GM12892 (cell line): ENCODE results near the gene P4HA2.

Experiments used
- DNase-seq: peaks from one replicate; pipeline ENCODE4 v3.0.0; 2011; ENCODE audit not compliant: insufficient read length
- FAIRE-seq: peaks from 2 replicates; lab custom pipeline; 2011; peaks lifted over from hg19 to GRCh38; lab: Jason Lieb, UNC
- POLR2A ChIP-seq: IDR thresholded peaks from 2 replicates; pipeline ENCODE4 v1.6.1; 2011; ENCODE audit warnings: low read depth, low read length, control low read depth
- POLR2AphosphoS5 ChIP-seq: IDR thresholded peaks from 2 replicates; pipeline ENCODE4 v1.6.1; 2011; ENCODE audit warnings: low read depth, low read length, control low read depth
- TAF1 ChIP-seq: IDR thresholded peaks from 2 replicates; pipeline ENCODE4 v1.6.1; 2011; ENCODE audit warnings: low read depth, mild to moderate bottlenecking, control low read depth, low read length, borderline replicate concordance

The P4HA2 gene

DNA sequence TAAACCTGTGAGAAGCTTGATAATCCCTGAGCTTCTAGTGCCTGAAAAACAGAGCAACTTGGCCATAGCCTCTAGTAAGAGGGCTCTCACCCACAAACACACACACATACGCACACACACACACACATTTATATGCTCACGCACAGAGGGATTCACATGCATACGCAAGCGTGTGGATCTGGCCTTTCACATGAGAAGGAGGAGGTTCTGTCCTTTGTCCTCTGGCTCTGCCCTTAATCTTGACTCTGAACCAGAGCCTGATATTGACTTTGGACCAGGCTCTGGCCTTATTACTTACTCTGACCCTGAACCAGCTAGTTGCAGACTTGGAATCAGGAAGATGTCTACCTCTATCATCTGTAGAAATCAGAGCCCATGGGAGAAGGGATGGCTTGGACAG, 10.0 kb upstream of the P4HA2 start:
- DNase-seq: no peak
- FAIRE-seq: no peak
- TF ChIP-seq TAF1 (no peak), POLR2AphosphoS5 (no peak), POLR2A (no peak)

DNA sequence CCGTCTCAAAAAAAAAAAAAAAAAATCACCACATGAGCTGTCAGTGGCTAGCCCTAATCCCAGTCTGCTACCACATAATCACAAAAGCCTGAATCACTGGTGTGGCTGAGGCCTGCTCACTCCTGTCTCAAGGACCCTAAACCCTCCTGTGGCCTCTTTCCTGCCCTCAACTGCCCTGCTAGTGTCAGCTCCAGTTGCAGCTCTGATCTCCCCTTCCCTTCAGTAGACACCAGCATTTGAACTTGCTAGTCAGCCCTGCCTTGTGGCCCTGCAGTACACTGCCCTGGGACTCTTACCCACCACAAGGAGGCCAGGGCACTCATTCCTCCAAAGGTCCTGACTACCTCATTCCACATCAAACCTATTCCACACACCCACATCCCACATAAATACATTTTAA, 9.5 kb upstream of the P4HA2 start:
- FAIRE-seq (no peak), DNase-seq (no peak)
- TF ChIP-seq POLR2AphosphoS5: no peak

DNA sequence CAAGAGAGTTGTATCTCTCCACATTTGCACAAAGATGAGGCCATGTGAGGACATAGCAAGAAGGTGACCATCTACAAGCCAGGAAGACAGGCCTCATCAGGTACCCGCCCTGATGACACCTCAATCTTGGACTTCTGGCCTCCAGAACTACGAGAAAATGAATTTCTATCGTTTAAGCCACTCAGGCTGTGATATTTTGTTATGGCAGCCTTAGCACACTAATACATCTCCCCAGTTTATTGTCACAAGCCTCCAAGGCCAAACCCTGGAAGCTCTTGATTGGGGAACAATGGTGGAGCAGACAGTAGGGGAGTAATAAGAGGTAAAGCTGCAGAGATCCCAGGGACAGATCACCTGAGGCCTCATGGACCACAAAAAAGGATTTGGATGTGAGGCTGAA, 7.7 kb upstream of the P4HA2 start:
- no peak for TF ChIP-seq POLR2AphosphoS5
- no peak for TF ChIP-seq POLR2A
- no peak for TF ChIP-seq TAF1
- DNase-seq (no peak), FAIRE-seq (no peak)

- no peak for FAIRE-seq
Observed at GRCh38 chr5:132234684-132235062, 7.0 kb upstream of the P4HA2 start.

GRCh38 chr5:132233811-132234683, 6.4 kb upstream of the P4HA2 start:
- DNase-seq: no peak
- TF ChIP-seq POLR2AphosphoS5 (no peak), TAF1 (no peak), POLR2A (no peak)
- FAIRE-seq: no peak

More at GRCh38 chr5:132234684-132235062, 7.0 kb upstream of the P4HA2 start:
- DNase-seq: no peak
- TF ChIP-seq POLR2AphosphoS5: no peak
- no peak for TF ChIP-seq TAF1
- TF ChIP-seq POLR2A: no peak

DNA sequence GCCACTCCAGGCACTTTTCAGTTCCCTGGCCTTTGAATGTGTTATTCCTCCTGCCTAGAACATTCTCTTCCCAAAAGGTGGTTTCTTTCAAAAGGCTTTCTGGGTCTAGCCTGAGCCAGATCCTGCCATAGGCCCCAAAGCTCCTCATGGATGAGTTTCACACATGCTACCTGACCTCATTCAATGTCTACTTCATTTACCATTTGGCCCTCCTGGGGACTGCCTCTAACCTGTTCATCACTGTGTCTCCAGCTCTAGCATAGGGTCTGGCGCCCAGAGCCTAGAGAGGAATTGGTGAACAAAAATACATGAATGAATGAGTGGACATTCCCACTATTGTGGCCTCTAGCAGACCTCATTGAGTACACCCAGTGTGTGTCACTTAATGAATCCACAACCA, 5.4 kb upstream of the P4HA2 start:
- FAIRE-seq (no peak), DNase-seq (no peak)
- TF ChIP-seq TAF1: no peak
- no peak for TF ChIP-seq POLR2A
- TF ChIP-seq POLR2AphosphoS5: no peak

DNA sequence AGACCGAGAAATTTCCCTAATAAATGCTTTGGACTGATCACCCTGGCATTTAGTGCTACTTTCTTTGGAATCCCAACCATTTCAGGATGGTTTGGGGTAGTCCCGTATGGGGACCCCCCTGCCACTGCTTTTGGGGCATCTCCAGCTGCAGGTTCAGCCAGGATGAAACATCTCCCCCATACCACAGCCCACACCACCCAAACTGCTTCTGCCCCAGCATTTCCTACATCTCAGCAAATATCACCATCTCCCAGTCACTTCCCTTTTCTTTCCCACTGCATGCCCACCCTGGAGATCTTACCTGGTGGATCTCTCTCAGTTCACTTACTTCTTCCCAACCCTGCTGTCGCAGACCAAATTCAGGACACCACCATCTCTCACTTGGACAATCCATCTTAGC, 4.8 kb upstream of the P4HA2 start:
- TF ChIP-seq POLR2AphosphoS5 (no peak), TAF1 (no peak), POLR2A (no peak)
- FAIRE-seq (no peak), DNase-seq (no peak)

DNA sequence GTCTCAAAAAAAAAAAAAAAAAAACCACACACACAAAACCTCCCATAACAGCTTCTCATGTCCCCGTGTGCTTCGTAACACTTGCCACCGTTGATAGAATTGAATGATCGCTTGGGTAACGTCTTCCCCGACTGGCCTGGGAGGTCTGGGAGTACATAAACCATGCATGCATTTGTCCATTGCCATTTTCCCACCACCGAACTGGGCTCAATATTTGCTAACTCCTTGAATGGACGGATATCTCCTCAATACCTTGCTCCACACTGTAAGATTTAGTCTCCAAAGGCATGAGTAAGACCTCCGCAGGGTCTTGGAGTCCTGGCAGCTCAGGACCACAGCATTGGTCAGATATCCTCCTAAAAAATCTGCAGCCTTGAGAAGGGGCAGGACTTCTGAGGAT, 3.2 kb upstream of the P4HA2 start:
- FAIRE-seq (no peak), DNase-seq (no peak)
- TF ChIP-seq POLR2AphosphoS5 (no peak), TAF1 (no peak), POLR2A (no peak)

DNA sequence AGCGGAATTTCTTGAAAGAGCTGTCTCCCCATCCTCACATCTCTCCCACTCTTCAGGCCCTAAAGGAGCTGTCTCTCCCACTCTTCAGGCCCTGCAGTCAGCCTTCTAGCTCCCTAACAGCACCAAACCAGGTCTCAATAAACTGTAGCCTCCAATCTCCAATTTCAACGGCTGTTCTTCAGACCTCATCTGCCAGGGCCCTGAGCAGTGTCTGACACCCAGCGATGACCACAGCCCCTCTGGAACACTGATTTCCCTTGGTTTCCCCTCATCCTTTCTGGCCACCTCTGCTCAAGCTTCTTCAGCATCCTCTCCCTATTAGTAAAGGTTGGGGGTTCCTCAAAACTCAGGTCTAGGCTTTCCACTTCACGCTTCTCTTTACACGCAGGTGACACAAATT, 1.6 kb upstream of the P4HA2 start:
- FAIRE-seq (no peak), DNase-seq (no peak)
- TF ChIP-seq POLR2A (no peak), TAF1 (no peak), POLR2AphosphoS5 (no peak)

DNA sequence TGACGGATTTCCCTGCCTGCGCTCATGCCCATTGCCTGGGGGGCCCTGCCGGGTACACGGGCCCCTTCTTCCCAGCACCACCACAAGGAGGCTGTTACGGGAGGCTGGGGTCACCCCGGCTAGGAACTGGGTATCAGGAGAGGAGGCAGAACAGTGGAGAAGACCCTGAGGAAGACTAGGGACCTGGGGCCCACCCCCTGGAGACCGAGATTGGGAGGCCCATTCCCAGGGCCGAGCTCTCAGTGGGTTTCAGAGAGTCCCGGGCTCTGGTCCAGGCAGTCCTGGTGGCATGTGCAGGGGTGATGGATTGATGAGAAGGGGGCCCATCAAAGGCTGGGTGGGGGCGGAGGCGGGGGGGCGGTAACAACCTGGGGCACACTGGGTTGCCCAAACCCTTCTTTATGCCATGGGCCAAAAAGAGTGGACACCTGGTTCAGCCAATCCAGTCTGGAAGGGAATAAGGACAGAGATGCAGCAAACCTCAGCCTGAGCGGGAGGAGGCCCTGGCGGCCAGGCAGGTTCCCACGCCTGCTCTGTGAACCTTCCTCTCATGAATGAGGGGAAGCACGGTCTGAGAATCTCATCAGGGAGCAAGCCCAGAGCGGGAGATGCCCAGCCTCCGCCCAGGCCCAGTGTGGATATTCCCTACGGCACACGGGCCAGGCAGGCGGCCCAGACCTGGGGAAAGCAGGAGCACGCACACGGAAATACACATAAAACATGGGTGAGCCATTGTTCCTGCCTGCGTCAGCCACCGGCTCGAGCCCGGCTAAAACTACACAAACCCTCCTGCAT, 785 bp upstream of the P4HA2 start:
- FAIRE-seq: no peak
- TF ChIP-seq POLR2A (no peak), POLR2AphosphoS5 (no peak), TAF1 (no peak)
- DNase-seq: no peak

GRCh38 chr5:132227235-132227484, 493 bp downstream of the P4HA2 start:
- DNase-seq (no peak), FAIRE-seq (no peak)
- TF ChIP-seq POLR2A: no peak
- TF ChIP-seq TAF1: no peak
- TF ChIP-seq POLR2AphosphoS5: no peak
